GM12865 (cell line): ENCODE data around the gene IDH2.

Experiments
- DNase-seq: peaks from one replicate; pipeline ENCODE4 v3.0.0; 2010; ENCODE audit warnings: low read depth
- H3K4me3 ChIP-seq: 2 replicates; pipeline ENCODE4 v1.5.1; 2011; ENCODE audit warnings: mild to moderate bottlenecking, low read depth, low read length, control low read depth
- CTCF ChIP-seq: IDR thresholded peaks from 2 replicates; pipeline ENCODE4 v1.5.1; 2011; ENCODE audit warnings: low read length, control low read depth, low read depth, inconsistent platforms; ENCODE audit not compliant: insufficient read depth; ENCODE audit errors: missing control alignments

Gene IDH2

GRCh38 chr15:90083954-90084607, 18.2 kb downstream of the IDH2 start:
- no peak for DNase-seq
- H3K4me3 ChIP-seq: no peak overlapping the region
- no peak for TF ChIP-seq CTCF

GRCh38 chr15:90083419-90083818, 18.8 kb downstream of the IDH2 start:
- no peak for TF ChIP-seq CTCF
- DNase-seq: no peak
- H3K4me3 ChIP-seq: no peak overlapping the region

GRCh38 chr15:90082140-90082715, 20.0 kb downstream of the IDH2 start:
- DNase-seq: no peak
- no peak for TF ChIP-seq CTCF
- H3K4me3 ChIP-seq: no peak overlapping the region

GRCh38 chr15:90080818-90081393, 21.4 kb downstream of the IDH2 start:
- H3K4me3 ChIP-seq: no peak overlapping the region
- no peak for TF ChIP-seq CTCF
- DNase-seq: no peak

- no peak for TF ChIP-seq CTCF
- no peak for DNase-seq
- no peak overlapping the region for H3K4me3 ChIP-seq
Measured at GRCh38 chr15:90080458-90080755, 21.9 kb downstream of the IDH2 start.

GRCh38 chr15:90079619-90080457, 22.4 kb downstream of the IDH2 start:
- H3K4me3 ChIP-seq: no peak overlapping the region
- no peak for DNase-seq
- no peak for TF ChIP-seq CTCF

GRCh38 chr15:90078965-90079364, 23.3 kb downstream of the IDH2 start:
- no peak for TF ChIP-seq CTCF
- no peak for DNase-seq
- H3K4me3 ChIP-seq: no peak overlapping the region
